Measurements from ENCODE around the gene PILRB. TPM values are rescaled to one million over a fixed set of nuclear protein-coding genes. Genes with fewer than 3 reads are reported as not detected.
A peak's percentile ranks its signal among the peaks of the same experiment; 100 is the strongest.
"Not testable (repeated sequence)": the region's sequence is repeated elsewhere in the genome, so short reads cannot be mapped to it uniquely, and the experiment has no call there.

Gene PILRB
- total RNA-seq, 2 donors from 2014 or later, result 41.0 to 103 TPM

DNA sequence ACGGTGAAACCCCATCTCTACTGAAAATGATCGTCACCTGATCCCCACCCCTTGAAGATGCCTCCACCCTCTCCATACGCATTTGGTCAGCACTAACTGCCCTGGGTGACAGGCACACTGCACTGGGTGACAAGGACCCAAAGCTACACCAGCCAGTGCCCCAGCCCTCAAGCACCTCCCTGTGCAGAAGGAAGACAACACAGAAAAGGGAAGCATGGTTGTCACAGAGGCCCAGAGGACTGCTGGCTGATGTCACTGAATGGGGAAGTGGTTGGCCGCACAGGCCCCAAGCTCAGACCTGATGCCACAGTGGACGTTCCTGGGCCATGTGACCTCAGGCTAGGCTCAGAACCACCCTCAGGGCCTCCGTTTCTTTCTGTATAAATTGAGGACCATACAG, 11.2 kb downstream of the PILRB start:
- Mint-ChIP-seq H3K36me3 (peaks cover 4 to 16% of the 10 kb centered on the region in 2 donors), H3K27ac (peak overlapping the region in 1 of 2 donors; percentile 38), H3K9me3 (no peaks in the 10 kb centered on the region)
- ATAC-seq, result peak; percentile 18 to 42
- no peak for DNase-seq (ENCODE audit: low spot score in 2 of 2)

DNA sequence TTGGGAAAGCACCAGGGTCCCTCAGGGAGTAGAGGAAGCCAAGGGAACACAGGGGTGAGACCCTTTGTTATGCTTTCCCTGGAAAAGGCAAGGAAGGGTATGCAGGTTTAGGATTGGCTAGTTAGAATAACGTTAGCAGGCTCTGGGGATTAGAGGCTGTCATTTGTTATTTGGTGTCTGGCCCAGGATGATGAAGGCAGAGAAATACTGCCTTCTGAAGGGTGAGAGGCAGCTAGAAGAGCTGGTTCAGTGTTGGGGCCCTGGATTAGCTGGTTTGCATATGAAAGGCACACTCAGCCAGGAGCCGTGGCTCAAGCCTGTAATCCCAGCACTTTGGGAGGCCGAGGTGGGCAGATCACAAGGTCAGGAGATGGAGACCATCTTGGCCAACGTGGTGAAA, 12.4 kb downstream of the PILRB start:
- H3K27ac Mint-ChIP-seq, result no peak overlapping the region
- no peaks in the 10 kb centered on the region for H3K9me3 Mint-ChIP-seq
- H3K36me3 Mint-ChIP-seq, result peaks cover 4 to 9% of the 10 kb centered on the region in 2 donors
- DNase-seq (ENCODE audit: low spot score in 2 of 2) (no peak), ATAC-seq (no peak)

DNA sequence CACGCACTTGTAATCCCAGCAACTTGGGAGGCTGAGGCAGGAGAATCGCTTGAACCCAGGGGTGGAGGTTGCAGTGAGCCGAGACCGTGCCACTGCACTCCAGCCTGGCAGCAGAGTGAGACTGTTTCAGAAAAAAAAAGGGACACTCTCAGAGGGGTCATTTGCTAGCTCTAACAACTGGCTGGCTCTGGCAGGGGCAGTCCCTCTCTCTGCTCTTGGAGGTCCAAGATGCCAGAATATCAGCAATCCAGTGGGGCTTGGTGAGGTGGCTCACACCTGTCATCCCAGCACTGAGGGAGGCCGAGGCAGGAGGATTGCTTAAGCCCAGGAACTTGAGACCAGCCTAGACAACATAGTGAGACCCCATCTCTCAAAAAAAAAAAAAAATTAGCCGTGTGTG, 12.8 kb downstream of the PILRB start:
- Mint-ChIP-seq H3K36me3 (peaks cover 4 to 9% of the 10 kb centered on the region in 2 donors), H3K9me3 (no peaks in the 10 kb centered on the region), H3K27ac (peak overlapping the region in 1 of 2 donors; percentile 82)
- DNase-seq (ENCODE audit: low spot score in 2 of 2) (no peak), ATAC-seq (no peak)

DNA sequence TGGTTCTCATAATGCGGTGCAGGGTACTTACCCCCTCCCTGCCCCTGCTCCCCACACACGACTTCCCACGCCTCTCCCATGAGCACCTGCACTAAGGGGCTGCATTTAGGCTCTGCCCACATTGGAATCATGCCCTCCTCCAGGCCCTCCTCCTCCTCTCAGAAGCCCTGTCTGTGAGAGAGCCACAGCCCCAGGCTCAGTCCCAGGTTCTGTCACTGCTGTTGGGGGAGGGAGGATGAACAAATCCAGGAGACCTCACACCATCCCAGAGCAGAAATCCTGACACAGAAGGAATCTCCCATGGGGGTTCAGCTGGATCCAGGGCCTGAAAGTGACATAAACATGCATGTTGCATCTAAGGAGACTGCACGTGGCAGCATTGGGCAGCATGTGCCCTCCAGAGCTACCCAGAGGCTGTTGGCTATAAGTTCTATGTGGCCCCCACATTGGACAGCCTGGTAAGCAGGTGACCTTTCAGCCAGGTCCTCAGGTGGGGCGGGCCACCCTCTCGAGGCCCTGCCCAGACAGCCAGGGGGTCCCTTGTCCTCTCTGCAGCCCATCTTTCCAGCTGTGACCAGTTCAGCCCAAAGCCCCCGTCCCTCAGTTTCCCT, 13.7 kb downstream of the PILRB start:
- peak overlapping the region in 1 of 2 donors; percentile 82 for H3K27ac Mint-ChIP-seq
- peak in 1 of 2 donors; percentile 4 for ATAC-seq
- peaks cover 4% of the 10 kb centered on the region in 2 donors for H3K36me3 Mint-ChIP-seq
- no peaks in the 10 kb centered on the region for H3K9me3 Mint-ChIP-seq
- DNase-seq (ENCODE audit: low spot score in 2 of 2), result no peak

DNA sequence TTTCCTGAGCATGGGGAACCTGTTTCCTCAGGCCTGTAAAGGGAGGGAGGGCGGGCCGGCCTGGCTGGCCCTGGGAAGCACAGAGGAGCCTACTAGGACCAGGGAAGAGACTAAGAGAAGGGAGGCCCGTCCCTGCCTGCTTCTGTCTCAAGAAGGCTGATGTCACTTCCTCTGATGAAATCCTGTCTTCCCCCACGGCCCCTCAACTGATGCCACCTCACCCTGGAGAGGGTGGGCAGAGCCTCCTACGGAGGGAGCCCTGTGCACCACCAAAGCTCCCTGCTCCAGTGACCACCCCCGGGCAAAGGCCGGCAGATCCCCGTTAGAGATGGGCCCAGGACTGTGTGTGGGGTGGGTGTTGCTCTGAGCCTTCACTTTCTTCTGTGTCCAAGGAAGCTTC, 14.3 kb downstream of the PILRB start:
- no peaks in the 10 kb centered on the region for H3K9me3 Mint-ChIP-seq
- peak; percentile 28 to 35 for ATAC-seq
- H3K27ac Mint-ChIP-seq, result peak overlapping the region; percentile 74 to 82
- peaks cover 2% of the 10 kb centered on the region in 2 donors for H3K36me3 Mint-ChIP-seq
- DNase-seq (ENCODE audit: low spot score in 2 of 2), result no peak

DNA sequence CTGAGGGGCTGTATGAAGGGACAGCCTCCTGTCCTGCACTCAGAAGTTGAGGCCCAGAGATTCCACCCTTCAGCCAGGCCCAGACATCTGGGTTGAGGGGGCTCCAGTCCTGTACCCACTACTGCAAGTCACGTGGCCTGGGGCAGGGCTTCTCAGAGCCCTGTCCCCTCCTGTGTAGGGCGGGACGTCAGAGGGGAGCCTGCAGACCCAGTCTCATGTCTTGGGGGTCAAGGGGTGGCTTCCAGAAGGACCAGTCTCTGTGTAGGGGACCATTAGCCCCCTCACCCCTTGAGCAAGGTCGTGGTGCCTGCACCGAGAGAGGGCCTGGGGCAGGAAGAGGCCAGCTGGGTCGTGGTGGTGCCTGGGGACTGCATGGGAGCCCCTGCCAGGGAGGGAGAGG, 14.8 kb downstream of the PILRB start:
- H3K27ac Mint-ChIP-seq, result peak overlapping the region; percentile 74 to 82
- ATAC-seq, result peak in 1 of 2 donors; percentile 1
- no peak for DNase-seq (ENCODE audit: low spot score in 2 of 2)
- H3K36me3 Mint-ChIP-seq, result no peaks in the 10 kb centered on the region
- H3K9me3 Mint-ChIP-seq, result no peaks in the 10 kb centered on the region

DNA sequence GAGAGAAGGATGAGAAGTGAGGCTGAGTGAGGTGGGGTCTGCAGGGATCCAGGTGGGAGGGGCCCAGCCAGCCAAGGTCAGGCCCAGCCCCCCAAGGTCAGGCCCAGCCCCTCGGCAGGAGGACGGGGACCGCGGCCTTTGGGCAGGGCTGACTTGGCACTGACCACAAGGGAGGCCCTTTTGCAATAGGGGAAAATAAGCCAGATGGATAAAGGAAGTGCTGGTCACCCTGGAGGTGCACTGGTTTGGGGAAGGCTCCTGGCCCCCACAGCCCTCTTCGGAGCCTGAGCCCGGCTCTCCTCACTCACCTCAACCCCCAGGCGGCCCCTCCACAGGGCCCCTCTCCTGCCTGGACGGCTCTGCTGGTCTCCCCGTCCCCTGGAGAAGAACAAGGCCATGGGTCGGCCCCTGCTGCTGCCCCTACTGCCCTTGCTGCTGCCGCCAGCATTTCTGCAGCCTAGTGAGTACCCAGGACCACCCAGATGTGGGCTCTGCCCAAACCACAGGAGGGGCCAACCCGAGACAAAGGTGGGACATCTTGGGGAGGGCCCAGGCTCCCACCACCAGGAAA, 15.4 kb downstream of the PILRB start, which contains the start of gene PILRA:
PILRA (plus strand) TSS at position 227 of the 571 bp plus-strand sequence; CDS start at position 397, 170 bp downstream.
- no peak for DNase-seq (ENCODE audit: low spot score in 2 of 2)
- peak within 1 kb of the TSS; percentile 74 to 82 for H3K27ac Mint-ChIP-seq
- no peak for ATAC-seq
- no peaks in the 10 kb centered on the region for H3K36me3 Mint-ChIP-seq
- no peaks in the 10 kb centered on the region for H3K9me3 Mint-ChIP-seq

DNA sequence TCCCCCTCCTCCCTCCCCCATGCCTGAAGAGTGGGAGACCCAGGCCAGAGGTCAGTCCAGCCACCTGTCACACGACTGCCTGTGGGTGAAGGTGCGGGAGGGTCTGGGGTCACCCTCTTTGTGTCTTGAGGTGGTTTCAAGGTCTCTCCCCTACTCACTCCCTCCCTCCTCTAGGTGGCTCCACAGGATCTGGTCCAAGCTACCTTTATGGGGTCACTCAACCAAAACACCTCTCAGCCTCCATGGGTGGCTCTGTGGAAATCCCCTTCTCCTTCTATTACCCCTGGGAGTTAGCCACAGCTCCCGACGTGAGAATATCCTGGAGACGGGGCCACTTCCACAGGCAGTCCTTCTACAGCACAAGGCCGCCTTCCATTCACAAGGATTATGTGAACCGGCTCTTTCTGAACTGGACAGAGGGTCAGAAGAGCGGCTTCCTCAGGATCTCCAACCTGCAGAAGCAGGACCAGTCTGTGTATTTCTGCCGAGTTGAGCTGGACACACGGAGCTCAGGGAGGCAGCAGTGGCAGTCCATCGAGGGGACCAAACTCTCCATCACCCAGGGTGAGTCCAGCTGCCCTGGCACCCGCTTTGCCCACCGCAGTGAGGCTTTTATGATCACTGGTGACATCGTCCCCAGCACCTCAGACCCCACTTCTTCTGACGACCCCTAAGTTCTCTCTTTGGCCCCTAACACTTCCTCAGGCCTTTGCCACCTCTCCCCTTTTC, 16.1 kb downstream of the PILRB start:
- ATAC-seq, result peak in 1 of 2 donors; percentile 23
- not testable (repeated sequence) for H3K9me3 Mint-ChIP-seq; H3K27ac Mint-ChIP-seq; DNase-seq (ENCODE audit: low spot score in 2 of 2); H3K36me3 Mint-ChIP-seq

DNA sequence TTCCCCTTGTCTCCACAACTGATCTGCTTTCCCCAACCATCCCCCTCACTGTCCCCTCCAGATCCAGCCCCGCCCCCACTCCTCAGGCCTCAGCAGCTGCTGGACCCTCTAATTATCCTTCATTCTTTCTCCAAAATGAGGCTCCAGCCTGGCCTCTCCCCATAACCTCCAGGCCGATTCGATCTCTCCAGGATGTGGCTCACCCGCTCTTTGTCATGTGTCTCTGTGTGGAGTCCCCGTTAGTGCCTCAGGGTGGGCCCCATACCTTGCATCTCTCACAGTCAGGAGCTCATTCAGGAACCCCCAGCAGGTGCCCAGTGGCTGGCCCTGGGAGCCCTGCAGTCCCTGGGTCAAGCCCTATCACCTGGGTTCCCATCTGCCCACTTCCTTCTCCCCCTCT, 16.7 kb downstream of the PILRB start:
- ATAC-seq (no peak), DNase-seq (ENCODE audit: low spot score in 2 of 2) (no peak)
- H3K27ac Mint-ChIP-seq, result no peak overlapping the region
- no peaks in the 10 kb centered on the region for H3K9me3 Mint-ChIP-seq
- H3K36me3 Mint-ChIP-seq, result no peaks in the 10 kb centered on the region

DNA sequence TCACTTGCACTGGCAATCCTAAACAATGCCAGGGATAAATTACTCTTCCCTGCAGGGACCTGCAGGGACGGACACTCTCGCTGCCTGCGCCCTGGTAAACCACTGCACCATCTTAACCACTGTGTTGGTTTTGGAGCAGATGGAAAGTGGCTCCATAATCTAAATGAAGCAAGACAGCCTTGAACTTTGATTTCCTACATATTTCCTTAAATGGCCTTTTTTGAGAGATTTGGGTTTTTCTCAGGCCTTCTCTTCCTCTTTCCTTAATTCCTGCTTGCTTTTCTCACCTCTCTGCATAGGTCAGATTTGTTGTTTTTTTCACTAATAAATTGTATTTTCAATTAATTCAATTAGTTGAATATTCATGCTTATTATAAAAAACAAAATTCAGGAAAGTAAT, 18.1 kb downstream of the PILRB start:
- H3K36me3 Mint-ChIP-seq, result no peaks in the 10 kb centered on the region
- no peak overlapping the region for H3K27ac Mint-ChIP-seq
- ATAC-seq, result no peak
- no peak for DNase-seq (ENCODE audit: low spot score in 2 of 2)
- no peaks in the 10 kb centered on the region for H3K9me3 Mint-ChIP-seq

DNA sequence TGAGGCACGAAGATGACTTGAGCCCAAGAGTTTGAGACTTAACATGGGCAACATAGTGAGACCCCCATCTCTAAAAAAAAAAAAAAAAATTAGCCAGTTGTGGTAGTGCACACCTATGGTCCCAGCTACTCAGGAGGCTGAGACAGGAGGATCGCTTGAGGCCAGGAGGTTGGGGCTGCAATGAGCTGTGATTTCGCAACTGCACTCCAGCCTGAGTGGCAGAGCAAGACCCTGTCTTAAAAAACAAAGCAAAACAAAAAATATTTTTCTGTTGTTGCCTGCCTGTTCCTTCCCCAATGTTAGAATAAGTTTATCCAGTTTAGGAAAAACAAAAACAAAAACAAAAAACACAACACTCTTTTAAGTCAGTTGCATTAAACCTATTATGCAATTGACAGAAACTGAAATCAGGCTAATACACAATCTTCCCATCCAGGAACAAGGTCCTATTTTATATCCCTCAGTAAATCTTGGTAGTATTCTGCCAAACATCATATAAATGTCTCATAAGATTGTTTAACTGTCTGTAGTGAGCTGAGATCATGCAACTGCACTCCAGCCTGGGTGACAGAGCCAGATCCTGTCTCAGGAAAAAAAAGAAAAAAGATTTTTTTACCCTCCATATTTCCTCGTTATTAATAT, 20.3 kb downstream of the PILRB start:
- no peak for DNase-seq (ENCODE audit: low spot score in 2 of 2)
- no peaks in the 10 kb centered on the region for H3K36me3 Mint-ChIP-seq
- H3K9me3 Mint-ChIP-seq, result no peaks in the 10 kb centered on the region
- ATAC-seq, result no peak
- no peak overlapping the region for H3K27ac Mint-ChIP-seq

DNA sequence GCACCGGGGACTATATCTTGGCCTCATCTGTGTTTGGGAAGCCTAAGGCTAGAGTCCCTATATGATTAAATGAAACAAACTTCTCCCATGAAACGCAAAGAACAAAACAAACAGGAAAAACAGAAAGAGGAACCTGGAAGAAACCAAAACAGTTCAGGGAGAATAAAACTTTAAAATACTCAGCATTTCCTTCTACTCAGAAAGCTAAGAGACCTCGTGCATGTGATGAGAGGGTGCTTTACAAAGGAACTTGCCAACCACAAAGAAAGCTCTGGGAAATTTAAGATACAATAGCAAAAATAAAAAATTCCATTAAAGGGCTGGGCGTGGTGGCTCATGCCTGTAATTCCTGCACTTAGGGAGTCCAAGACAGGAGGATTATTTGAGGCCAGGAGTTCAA, 22.3 kb downstream of the PILRB start:
- ATAC-seq, result no peak
- no peak for DNase-seq (ENCODE audit: low spot score in 2 of 2)
- Mint-ChIP-seq H3K27ac (no peak overlapping the region), H3K9me3 (no peaks in the 10 kb centered on the region), H3K36me3 (no peaks in the 10 kb centered on the region)

DNA sequence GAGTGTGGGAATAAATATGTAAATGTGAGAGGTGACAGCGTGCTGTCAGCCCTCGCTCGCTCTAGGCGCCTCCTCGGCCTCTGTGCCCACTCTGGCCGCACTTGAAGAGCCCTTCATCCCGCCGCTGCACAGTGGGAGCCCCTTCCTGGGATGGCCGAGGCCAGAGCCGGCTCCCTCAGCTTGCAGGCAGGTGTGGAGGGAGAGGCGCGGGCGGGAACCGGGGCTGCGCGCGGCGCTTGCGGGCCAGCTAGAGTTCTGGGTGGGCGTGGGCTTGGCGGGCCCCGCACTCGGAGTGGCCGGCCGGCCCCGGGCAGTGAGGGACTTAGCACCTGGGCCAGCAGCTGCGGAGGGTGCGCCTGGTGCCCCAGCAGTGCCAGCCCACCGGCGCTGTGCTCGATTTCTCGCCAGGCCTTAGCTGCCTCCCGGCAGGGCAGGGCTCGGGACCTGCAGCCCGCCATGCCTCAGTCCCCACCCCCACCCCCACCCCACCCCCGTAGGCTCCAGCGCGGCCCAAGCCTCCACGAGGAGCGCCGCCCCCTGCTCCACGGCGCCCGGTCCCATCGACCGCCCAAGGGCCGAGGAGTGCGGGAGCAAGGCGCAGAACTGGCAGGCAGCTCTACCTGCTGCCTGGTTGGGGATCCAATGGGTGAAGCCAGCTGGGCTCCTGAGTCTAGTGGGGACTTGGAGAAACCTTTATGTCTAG, 23.8 kb downstream of the PILRB start:
- not testable (repeated sequence) for ATAC-seq

DNA sequence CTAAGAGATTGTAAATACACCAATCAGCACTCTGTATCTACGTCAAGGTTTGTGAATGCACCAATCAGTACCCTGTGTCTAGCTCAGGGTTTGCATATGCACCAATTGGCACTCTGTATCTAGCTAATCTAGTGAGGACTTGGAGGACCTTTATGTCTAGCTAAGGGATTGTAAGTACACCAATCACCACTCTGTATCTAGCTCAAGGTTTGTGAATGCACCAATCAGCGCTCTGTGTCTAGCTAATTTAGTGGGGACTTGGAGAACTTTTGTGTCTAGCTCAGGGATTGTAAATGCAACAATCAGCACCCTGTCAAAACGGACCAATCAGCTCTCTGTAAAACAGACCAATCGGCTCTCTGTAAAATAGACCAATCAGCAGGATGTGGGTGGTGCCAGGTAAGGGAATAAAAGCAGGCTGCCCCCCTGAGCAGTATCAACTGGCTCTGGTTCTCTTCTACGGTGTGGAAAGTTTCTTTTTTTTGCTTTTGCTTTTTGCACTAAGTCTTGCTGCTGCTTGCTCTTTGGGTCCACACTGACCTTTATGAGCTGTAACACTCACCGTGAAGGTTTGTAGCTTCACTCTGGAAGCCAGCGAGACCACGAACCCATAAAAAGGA, 24.4 kb downstream of the PILRB start:
- DNase-seq (ENCODE audit: low spot score in 2 of 2); H3K36me3 Mint-ChIP-seq; ATAC-seq; H3K9me3 Mint-ChIP-seq; H3K27ac Mint-ChIP-seq: not testable (repeated sequence)

More for the DNA sequence above, 23.8 kb downstream of the PILRB start:
- not testable (repeated sequence) for H3K27ac Mint-ChIP-seq; H3K36me3 Mint-ChIP-seq; DNase-seq (ENCODE audit: low spot score in 2 of 2); H3K9me3 Mint-ChIP-seq

DNA sequence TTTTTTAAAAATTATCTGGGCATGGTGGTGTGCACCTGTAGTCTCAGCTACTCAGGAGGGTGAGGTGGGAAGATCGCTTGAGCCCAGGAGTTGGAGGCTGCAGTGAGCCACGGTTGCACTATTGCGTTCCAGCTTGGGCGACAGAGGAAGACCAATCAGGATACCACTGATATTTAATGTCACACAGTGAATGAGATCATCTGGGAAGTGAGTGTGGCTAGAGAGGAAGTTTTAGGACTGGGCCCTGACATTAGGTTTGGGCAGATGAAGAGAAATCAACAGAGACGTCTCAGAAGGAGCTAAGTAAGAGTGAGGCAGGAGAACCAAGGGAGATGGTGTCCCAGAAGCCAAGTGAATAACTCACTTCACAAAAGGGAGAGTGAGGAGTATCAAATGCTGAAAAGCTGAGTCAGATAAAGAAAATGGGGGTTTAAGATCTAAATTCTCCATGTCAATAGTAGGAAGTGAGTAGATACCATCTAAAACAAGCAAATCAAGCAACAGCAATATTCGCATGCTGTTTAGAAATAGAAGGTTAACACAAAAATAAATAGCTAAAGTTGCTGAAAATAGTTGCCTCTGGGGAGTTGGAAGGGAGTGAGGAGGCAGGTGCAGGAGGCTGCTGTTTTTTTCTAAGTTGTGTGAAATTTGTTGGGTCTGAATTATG, 26.8 kb downstream of the PILRB start:
- DNase-seq (ENCODE audit: low spot score in 2 of 2), result no peak
- Mint-ChIP-seq H3K27ac (no peak overlapping the region), H3K36me3 (no peaks in the 10 kb centered on the region), H3K9me3 (no peaks in the 10 kb centered on the region)
- no peak for ATAC-seq

DNA sequence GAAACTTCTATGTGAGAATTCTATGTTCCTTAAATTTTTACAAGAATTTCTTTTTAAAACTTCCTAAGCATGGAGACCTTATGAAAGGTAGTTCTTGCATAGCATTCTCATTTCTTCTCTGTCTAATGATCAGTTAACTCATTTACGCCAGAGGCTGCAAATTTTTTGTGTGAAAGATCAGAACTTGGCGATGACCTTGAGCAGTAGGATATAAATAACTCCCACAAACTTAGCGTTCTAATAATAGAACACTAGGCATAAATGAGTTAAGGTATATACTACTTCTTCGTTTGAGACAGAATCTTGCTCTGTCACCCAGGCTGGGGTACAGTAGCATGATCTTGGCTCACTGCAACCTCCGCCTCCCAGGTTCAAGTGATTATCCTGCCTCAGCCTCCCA, 29.0 kb downstream of the PILRB start:
- no peak for ATAC-seq
- H3K36me3 Mint-ChIP-seq, result no peaks in the 10 kb centered on the region
- H3K9me3 Mint-ChIP-seq, result no peaks in the 10 kb centered on the region
- H3K27ac Mint-ChIP-seq, result no peak overlapping the region
- no peak for DNase-seq (ENCODE audit: low spot score in 2 of 2)
